Stimulated activated naive CD4-positive, alpha-beta T cell treated with Interleukin-2 at 50 U/mL for 16 hours (primary cell): Measurements from ENCODE around the gene CYCS.
A peak's percentile ranks its signal among the peaks of the same experiment; 100 is the strongest.
"Not testable (repeated sequence)": the region's sequence is repeated elsewhere in the genome, so short reads cannot be mapped to it uniquely, and the experiment has no call there.

Source experiments
- DNase-seq: peaks from one replicate; lab custom pipeline; 2025; lab: John Stamatoyannopoulos, UW

The CYCS gene

DNA sequence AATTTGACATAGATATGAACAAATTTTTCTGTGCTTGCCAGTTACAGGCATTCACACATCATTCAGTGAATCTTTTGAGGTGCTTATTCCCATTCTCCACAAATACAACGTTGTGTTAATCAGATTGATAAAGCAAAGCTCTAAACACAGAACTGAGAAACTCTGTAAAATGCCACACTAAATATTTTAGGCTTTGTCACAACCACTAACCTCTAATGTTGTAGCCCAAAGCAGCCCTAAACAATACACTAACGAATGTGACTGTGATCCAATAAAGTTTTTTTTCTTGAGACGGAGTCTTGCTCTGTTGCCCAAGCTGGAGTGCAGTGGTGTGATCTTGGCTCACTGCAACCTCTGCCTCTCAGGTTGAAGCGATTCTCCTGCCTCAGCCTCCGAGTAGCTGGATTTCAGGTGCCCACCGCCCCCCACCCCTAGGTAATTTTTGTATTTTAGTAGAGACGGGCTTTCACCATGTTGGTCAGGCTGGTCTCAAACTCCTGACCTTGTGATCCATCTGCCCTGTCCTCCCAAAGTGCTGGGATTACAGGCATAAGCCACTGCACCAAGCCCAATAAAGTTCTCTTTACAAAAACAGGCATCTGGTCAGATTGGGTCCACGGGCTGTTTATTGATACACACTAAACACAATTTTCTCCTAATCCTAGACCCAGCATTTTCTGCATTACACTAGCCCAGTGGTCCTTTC, 6.9 kb downstream of the CYCS start:
- DNase-seq = no peak

DNA sequence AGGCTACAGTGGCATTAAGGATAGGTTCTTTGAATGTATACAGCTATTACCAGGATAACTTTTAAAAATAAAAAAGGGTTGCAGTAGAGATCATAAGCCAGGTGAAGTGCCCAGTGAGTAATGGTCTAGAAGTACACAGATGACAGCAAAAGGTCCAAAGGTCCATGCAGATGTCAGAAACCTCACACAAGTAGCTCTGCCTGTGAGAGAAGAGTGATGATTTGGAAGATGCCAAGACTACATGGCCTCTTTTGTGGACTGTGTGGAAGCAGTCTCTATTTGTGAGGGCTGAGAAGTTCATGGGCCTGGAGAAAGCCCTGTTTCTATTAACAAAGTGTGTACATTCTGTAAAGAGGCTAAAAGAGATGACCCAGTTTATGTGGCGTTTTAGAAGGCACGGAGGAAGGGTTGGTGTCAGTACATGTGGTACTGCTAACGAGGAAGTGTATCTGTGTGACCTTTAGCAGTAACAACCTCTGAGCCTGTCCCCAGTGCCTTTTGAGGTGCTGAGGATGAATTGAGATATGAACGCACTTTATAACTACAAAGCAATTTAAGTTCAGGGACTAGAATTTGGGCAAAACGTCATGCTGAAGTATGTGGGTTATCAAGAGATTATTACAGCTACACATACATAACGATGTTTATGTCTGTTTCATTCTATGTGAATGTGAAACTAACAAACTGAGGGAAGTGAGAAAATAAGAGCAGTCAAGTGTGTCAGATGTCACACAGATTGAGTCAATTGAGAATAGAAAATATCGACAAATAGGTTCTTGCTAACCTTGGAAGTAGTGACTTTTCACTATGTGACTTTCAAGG, 7.6 kb downstream of the CYCS start:
- DNase-seq = no peak

- DNase-seq = no peak
Observed at GRCh38 chr7:25116621-25117020, 8.4 kb downstream of the CYCS start.

DNA sequence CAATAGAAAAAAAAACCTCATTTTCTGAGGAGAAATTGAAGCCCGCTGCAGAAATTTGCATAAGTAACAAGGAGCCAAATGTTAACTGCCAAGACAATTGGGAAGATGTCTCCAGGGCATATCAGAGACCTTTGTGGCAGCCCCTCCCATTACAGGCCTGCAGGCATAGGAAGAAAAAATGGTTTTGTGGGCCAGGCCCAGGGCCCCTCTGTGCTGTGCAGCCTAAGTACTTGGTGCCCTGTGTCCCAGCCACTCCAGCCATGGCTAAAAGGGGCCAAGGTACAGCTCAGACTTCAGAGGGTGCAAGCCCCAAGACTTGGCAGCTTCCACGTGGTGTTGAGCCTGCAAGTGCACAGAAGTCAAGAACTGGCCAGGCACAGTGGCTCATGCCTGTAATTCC, 14.5 kb downstream of the CYCS start:
- not testable (repeated sequence) for DNase-seq

DNA sequence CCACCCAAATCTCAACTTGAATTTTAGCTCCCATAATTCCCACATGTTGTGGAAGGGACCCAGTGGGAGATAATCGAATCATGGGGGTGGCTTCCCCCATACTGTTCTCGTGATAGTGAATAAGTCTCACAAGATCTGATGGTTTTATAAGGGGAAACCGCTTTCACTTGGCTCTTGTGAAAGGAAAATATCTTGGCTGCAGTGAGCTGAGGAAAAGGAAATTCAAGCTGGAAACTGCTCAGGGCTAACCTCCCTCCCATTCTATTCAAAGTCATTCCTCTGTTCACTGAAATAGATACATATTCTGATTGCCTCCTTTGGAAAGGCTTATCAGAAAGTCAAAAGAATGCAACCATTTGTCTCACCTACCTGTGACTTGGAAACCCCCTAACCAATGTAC, 15.8 kb downstream of the CYCS start:
- no peak for DNase-seq

GRCh38 chr7:25105911-25106310, 19.1 kb downstream of the CYCS start:
- DNase-seq = no peak

DNA sequence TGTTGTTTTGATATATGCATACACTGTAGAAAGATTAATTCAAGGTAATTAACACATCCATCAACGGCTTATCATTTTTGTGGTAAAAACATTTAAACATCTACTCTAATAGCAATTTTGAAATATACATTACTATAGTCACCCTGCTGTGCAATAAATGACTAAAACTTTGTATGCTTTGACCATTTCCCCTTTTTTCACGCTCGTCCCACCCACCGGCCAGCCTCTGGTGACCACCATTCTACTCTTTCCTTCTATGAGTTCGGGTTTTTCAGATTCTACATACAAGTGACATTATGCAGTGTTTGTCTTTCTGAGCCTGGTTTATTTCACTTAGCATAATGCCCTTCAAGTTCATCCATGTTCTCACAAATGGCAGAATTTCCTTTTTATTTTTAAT, 21.3 kb downstream of the CYCS start:
- no peak for DNase-seq

- no peak for DNase-seq
Observed at GRCh38 chr7:25101817-25102216, 23.2 kb downstream of the CYCS start.

DNA sequence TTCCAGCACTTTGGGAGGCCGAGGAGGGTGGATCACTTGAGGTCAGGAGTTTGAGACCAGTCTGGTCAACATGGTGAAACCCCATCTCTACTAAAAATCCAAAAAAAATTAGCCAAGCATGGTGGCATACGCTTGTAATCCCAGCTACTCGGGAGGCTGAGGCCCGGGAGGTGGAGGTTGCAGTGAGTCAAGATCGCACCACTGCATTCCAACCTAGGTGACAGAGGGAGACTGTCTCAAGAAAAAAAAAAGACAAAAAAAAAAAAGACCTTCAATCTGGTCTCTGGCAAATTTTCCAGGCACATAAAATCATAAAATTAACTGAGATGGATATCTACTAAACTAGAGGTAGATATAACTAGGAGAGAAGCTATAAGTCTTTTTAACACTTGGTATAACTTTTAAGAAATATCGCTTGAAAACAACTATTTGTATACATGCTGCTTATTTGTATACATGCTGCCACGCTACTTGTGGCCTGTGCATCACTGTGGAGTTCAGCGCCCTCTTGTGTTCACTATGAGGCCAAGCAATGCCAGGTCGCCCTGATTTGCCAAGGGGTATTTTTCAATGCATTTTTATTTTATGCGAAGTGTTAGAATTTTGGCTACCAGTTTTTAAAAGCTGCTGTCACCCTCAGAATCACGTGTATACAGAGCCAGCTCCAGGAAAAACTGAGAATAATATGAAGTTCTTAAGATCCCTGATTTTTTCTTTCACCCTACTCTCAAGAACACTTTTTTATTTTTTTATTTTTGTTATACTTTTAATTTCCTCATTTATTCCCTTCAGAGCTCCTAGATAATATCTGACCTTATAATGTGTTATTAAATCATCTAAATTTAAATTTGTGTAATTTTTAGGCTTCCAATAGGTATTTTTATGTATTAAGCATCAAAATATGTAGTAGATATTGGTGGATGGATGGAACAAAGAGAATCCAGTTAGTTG, 26.7 kb downstream of the CYCS start:
- DNase-seq = peak; percentile 36

- no peak for DNase-seq
Observed at GRCh38 chr7:25095516-25096345, 29.3 kb downstream of the CYCS start.

DNA sequence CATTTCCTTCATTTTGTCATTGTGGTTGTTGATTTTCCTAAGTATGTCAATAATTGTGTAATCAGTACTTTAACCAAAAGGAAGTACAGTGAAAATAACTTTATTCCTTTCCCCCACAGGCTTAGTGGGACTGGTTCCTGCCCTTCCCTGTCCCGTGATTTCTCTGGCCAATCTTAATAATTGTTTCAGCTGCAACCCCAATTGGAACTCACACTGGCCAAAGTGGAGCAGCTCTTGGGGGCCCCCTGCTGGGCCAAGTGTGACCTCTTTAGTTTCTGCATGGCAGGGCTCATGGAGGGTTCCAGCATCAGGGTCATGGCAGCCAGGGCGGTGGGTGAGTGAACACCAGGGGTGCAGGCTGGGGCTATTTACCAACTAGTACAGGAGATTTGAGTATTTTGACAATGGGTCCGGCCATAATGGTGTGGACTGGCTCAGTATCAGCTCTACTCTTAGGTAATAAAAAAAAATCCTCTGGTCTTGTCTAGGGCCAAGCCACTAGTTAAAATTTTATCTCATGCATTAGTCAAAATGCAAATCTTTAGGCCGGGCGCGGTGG, 31.7 kb downstream of the CYCS start:
- peak; percentile 75 for DNase-seq

- no peak for DNase-seq
Observed at GRCh38 chr7:25091779-25092178, 33.3 kb downstream of the CYCS start.

DNA sequence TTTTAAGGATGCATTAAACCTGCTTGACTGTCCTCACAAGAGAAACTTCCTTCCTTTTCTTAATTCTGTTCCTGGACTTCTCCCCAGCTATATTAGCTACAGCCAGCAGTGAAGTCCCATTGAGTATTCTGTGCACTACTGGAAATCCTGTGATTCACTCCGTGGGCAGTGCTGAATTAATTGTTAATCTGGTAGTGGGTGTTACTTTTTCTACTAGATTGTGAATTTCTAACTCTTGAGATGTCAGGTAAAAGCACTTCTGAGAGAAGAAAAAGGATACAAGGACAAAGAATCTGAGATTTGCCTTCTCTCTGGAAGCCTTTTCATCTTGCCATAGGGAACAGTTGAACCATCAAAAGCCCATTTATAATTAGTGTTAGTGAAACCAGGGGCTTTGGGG, 33.9 kb downstream of the CYCS start:
- no peak for DNase-seq

GRCh38 chr7:25090374-25090773, 34.7 kb downstream of the CYCS start:
- no peak for DNase-seq

DNA sequence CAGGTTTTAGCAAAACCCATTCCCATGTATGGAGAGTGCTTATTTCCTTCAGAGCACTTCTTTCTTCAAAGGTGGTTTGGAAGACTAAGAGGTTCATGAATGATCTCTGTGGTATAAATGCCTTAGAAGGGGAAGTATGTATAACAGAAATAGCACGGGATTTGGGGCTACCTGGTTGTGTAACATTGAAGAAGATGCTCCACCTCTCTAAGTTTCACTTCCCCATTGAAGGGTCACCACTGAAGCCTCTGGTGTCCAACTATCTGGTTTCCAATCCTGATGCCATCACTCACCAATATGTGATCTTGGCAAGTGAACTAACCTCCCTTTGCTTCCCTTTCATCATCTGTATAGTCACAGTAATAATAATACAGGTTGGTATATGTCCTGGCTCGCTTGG, 37.2 kb downstream of the CYCS start:
- DNase-seq = no peak

- DNase-seq = no peak
Observed at GRCh38 chr7:25084821-25085220, 40.2 kb downstream of the CYCS start.

DNA sequence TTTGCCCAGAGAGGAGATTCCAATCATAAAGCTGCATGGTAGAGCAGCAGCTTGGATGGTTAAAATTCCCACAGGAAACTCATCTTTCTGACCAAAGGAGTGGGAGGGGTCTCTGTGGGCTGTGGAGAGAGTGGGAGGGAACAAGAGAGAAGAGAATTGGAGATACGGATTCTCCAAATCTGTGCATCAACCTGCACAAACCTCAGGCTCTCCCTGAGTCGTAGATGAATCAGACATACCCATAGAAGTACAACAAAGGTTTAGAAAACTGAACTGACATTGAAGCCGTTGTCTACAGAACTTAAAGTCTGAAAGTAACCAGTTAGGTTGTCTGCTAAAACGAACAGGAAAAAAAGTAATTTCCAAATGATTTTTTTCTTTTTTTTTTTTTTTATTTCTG, 41.9 kb downstream of the CYCS start:
- no peak for DNase-seq

GRCh38 chr7:25082041-25082440, 43.0 kb downstream of the CYCS start:
- not testable (repeated sequence) for DNase-seq

- no peak for DNase-seq
Observed at GRCh38 chr7:25077096-25077495, 48.0 kb downstream of the CYCS start.

- peak; percentile 20 for DNase-seq
Observed at GRCh38 chr7:25075459-25075858, 49.6 kb downstream of the CYCS start.

DNA sequence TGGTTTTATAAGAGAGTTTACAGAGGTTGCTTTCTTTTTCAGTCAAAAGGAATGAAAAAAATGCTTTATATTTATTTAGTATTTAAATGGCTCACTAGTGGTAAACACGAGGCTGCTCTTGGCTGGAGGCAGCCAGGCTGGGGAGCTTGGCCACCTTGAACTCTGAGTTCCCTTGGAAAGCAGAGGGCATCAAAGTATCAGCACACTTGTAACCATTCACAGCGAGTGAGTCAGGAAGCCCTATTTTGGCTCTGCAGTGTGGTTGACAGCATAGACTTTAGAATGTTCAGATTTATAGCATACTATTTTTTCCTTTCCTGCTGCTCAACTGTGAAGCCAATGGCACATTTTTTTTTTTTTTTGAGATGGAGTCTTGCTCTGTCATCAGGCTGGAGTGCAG, 51.6 kb downstream of the CYCS start:
- no peak for DNase-seq
